Kidney glomerular epithelial cell (primary cell): ENCODE measurements around the gene FPR1.

Experiments used
- DNase-seq: peaks from one replicate; lab custom pipeline; 2025; lab: John Stamatoyannopoulos, UW

Gene FPR1, protein sequence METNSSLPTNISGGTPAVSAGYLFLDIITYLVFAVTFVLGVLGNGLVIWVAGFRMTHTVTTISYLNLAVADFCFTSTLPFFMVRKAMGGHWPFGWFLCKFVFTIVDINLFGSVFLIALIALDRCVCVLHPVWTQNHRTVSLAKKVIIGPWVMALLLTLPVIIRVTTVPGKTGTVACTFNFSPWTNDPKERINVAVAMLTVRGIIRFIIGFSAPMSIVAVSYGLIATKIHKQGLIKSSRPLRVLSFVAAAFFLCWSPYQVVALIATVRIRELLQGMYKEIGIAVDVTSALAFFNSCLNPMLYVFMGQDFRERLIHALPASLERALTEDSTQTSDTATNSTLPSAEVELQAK

DNA sequence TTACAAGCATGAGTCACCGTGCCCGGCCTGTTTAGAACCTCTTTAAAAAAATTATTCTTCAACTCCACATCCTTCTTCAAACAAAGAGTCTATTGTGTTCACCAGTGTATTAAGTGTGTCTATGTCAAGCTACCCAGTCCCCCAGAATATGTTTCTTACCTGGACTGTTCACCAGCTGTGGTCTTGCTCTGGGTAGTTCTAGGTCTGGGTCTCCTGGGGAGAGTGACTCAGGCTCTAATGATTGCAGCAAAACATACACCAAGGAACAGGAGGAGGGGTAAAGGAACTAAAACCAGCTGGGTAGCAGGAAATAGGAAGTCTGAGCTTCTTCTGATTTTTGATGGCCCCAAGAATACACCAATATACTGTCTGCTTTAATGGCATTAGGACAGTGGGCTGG is at the start of gene FPR1:
TSS of gene FPR1 (minus strand) at position 224 of the 400 bp plus-strand sequence. CDS start 4,884 bp downstream, outside the sequence.
- no peak for DNase-seq

- DNase-seq = no peak
Observed at GRCh38 chr19:51800473-51801244, 49.0 kb upstream of the FPR1 start.

- no peak for DNase-seq
Observed at GRCh38 chr19:51799774-51800472, 48.2 kb upstream of the FPR1 start.

GRCh38 chr19:51799034-51799773 is 47.5 kb upstream of the FPR1 start:
- DNase-seq = peak; percentile 45

DNA sequence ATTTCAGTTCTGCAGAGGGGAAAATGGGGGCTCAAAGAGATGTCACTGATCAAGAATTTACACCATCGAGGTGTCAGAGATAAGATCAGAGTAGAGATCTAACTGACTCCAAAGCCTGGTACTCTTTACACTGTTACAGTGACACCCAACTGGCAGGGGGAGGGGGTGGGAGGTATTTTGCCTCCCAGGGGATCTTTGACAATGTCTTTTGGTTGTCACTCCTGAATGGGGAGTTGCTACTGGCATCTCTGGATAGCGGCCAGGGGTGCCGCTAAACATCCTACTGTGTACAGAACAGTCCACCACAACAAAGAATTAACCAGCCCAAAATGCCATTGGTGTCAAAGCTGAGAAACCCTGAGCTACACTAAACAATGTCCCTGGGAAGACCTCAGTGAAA is 46.4 kb upstream of the FPR1 start:
- DNase-seq = no peak

DNA sequence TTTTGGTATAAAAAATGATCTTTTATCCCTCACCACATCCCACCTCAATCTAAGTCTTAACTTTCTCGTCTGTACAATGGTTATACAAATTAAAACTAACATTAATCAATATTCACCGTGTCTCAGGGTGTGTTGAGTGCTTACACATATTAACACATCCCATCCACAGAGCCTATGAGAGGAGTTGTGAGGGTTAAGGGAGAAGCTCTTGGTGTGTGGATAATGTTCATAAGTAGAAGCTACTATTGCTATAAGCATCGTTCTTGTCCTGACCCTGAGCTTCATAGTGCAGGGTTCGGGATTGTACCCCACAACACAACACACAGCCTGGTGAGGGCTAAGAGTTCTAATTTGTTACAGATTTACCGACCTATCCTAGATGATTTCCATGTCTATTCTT is 45.8 kb upstream of the FPR1 start:
- no peak for DNase-seq

GRCh38 chr19:51796195-51796679 is 44.6 kb upstream of the FPR1 start:
- DNase-seq = no peak

DNA sequence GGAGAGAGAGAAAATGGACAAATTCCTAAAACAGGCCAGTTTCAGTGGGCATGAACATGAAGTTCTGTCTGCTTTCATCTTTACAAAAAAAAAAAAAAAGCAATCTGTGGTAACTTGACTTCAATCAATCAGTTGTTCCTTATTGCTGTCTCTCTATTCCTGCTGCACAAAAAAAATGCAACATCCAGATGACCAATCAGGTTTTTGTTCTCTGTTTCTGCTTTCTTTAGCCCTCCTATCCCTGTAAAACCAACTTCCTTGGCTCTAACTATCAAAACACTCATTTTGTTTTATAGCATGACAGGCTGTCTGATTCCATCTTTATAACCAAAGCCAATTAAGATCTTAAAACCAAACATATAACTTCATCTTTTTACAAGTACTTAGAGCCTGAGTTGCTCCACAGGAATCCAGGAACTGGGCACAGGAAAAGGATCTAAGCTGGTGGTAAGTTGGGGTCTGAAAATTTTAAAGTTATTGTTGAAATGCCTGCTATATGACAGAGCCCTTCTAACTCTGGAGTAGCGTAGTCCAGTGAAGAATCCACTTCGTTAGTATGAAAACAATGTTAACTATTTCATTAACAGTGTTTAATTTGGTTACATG is 43.3 kb upstream of the FPR1 start, which contains the start of gene FPR3:
TSS of gene FPR3 (plus strand) at position 273 of the 606 bp plus-strand sequence. CDS start 28,592 bp downstream, outside the sequence.
- no peak for DNase-seq

DNA sequence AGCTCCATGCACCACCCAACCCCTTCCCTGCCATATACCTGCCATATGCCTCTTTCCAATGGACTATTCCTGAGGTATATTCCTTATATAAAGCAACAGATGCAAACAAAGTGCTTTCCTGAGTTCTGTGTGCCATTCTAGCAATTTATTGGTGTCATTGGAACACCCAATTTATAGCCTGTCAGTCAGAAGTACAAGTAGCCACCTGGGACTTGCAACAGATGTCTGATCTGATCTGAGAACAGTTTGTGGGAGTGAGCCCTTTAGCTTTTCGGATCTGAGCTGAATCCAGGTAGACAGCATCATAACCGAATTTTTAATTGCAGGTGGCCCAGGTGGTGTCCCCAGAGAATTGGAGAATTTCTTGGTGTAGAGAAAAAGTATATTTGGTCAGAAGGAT is 42.3 kb upstream of the FPR1 start:
- DNase-seq = no peak

GRCh38 chr19:51792932-51793331 is 41.3 kb upstream of the FPR1 start:
- no peak for DNase-seq

DNA sequence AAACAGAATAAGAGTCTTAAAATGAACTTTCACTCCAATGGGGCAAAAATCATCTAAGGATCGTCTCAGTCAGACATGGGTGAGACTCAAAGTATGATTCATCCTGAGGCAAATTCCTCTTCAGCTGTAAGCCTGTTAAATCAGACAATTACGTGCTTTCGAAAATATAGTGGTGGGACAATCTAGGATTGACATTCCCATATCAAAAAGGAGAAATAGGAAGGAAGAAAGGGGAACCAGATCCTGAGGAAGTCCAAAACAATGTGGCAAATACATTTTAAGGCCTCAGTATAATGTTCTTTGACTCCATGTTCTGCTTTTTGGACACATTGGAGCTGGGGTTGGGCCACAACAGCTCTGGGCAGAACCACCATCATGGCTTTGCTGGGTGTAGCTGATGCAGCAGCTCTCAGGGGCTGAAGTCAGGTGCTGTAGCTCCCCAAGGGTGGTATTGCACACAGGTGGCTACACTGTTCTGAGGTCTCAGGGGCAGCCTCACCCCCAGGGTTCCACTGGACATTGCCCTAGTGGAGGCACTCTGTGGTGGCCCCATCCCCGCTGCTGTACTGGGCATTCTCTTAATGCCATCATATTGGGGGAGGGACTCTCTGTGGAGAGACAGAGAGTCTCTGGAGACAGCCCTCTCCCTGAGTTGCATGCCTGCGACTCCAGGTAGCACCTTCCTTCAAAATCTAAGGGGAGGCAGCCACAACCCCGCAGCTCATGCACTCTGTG is 37.5 kb upstream of the FPR1 start:
- no peak for DNase-seq

DNA sequence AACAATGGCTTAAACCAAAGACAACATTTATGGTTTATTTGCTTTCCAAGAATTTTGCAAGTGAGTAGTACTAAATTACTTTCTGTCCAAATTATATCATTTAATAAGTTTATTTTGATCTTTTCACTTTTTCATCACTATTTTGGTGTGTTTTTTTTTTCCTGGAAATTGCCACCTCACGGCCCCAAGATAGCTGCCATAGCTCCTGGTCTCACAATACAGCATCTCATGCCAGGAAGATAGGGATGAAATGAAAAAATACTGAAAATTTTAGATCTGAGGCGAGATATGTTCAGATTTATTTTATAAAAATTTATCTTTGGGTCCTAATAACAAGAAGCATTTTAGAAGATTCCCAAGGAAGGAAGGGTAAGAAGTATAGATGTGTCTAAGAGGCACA is 36.4 kb upstream of the FPR1 start:
- no peak for DNase-seq

DNA sequence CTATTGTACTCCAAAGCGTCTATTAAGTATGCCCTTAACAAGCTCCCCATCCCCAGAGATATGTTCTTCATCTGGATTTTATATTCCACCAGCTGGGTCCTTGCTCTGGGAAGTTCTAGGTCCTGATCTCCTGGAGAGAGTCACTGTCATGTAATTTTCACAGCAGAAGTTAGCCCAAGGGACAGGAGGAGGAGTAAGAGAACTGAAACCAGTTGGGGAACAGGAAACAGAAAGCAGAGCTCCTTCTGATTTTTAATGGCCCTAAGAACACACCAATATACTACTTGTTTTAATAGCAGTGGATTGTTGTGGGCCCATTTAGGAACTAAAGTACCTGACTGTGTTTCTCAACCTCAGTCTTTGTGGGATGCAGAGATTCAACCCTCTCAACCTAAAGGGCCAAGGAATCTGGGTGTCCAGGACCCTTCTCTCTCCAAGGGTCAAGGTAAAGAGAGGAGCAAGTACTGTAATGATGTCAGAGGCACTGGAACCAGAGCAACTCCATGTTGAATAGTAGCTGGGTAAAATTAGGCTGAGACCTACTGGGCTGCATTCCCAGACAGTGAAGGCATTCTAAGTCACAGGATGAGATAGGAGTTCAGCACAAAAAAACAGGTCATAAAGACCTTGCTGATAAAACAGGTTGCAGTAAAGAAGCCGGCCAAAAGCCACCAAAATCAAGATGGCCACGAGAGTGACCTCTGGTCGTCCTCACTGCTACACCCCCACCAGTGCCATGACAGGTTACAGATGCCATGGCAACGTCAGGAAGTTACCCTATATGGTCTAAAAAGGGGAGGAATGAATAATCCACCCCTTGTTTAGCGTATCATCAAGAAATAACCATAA is 35.2 kb upstream of the FPR1 start:
- DNase-seq = no peak

GRCh38 chr19:51784922-51785690 is 33.4 kb upstream of the FPR1 start:
- no peak for DNase-seq

DNA sequence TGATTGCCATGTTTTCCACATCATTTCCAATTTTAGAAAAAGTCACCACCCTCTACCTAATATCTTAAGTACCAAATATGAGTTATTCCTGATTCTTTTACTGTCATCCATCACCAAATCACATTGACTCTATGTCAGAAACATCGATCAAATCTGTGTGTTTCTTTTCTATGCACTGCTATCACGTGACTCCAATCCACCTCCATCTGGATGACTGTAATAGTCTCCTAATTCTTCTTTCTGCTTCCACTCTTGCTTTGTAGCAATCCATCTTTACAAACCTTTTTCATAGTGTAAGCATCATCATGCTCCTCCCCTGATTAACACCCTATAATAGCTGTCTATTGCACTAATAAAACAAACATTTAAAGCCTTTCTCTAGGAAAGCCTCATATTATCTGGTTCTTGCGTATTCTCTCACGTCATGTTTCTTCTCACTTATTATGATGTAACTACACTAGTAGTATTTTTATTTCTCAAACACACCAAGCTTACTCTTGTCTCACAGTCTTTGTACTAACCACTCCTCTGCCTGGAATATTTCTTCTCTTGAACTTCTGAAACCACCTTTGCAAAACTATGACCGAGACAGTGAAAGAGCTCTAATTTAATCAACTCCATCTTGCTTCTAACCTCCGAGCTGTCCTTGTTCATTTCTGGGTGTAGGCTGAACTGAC is 32.6 kb upstream of the FPR1 start:
- no peak for DNase-seq

DNA sequence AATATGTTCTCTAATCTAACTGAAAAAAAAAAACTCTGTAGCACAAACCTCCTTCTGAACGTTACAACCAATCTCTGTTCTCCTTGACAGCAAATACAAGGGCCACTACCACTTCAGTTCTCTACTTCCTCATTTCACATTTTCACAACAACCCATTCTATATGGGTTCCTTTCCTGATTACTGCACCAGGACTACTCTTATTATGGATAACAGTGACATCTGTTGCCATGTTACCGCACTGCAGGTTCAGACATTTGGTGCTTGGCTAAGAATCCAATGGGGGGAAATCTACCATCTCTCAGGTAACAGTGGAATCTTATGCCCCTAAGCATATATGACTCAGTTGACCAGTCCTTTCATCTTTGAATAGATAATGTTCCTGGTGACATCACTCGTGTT is 31.7 kb upstream of the FPR1 start:
- no peak for DNase-seq

GRCh38 chr19:51781999-51782398 is 30.3 kb upstream of the FPR1 start:
- no peak for DNase-seq

GRCh38 chr19:51780270-51780669 is 28.6 kb upstream of the FPR1 start:
- no peak for DNase-seq
